ENCODE data around the gene DIRAS3.

- TF ChIP-seq CTCF (IDR thresholded peaks at IDR 0.05; ENCODE audit: control extremely low read depth in 1 of 3, insufficient read depth in 1 of 3, low read depth in 1 of 3, low read length in 3 of 3): no peak
- no peak for TF ChIP-seq POLR2A (IDR thresholded peaks at IDR 0.05; ENCODE audit: control extremely low read depth in 1 of 2, low read depth in 2 of 2, low read length in 2 of 2)
- TF ChIP-seq CHD1 (IDR thresholded peaks at IDR 0.05; ENCODE audit: low read depth, low read length): no peak
- no peak for TF ChIP-seq CHD2 (IDR thresholded peaks at IDR 0.05; ENCODE audit: low read length)
- TF ChIP-seq CREB1 (IDR thresholded peaks at IDR 0.05): no peak
- TF ChIP-seq HDAC2 (IDR thresholded peaks at IDR 0.05; ENCODE audit: borderline replicate concordance in 1 of 2, low read depth in 2 of 2, low read length in 2 of 2): no peak
- no peak for TF ChIP-seq TAF1 (IDR thresholded peaks at IDR 0.05; ENCODE audit: low read depth, low read length)
Observed at GRCh38 chr1:68085752-68086151, 35.3 kb upstream of the DIRAS3 start.

Data from H1 (cell line).